ENCODE measurements around the gene ABTB2. TPM values are rescaled to one million over a fixed set of nuclear protein-coding genes. Genes with fewer than 3 reads are reported as not detected.

ABTB2 gene
- total and polyA plus RNA-seq, 2 experiments from 2014 or later: 2.6 to 12.1 TPM

DNA sequence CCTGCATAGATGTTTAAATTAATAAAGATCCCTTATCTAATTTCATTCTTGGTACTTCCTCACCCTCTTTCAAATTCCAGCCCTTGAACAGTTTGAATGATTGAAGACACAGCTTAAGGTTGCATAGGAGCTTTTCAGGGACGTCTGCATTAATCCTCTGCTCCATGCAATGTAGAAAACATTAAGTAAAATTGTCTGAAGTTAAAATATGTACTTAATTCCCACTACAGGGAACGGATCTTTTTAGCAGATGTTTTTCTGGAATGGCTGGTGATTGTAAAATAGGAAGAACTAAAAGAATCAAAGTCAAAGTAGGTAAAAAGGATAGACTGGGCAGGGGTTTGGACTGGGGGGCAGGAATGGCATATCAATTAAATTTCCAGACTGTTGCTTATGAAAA, 58.9 kb downstream of the ABTB2 start:
- Histone ChIP-seq H2AFZ (no peak overlapping the region), H3F3A (replicated peaks; ENCODE audit: low read depth) (no peaks in the 10 kb centered on the region), H3K4me3 (no peak overlapping the region), H3K4me1 (ENCODE audit: insufficient read depth) (peaks cover 29% of the 10 kb centered on the region), H3K4me2 (no peak overlapping the region), H3K36me3 (ENCODE audit: insufficient read depth) (no peaks in the 10 kb centered on the region), H4K20me1 (replicated peaks; ENCODE audit: insufficient read depth) (no peaks in the 10 kb centered on the region), H3K9me2 (ENCODE audit: insufficient read depth) (no peaks in the 10 kb centered on the region), H3K27me3 (ENCODE audit: insufficient read depth) (no peaks in the 10 kb centered on the region), H3K27ac (ENCODE audit: low read depth) (0 out of 2 replicates have a peak overlapping the region, but pooled peaks have one; percentile 7), H3K79me2 (replicated peaks; ENCODE audit: insufficient read depth) (no peaks in the 10 kb centered on the region; the same call in 1 of the 2 replicates)
- Mint-ChIP-seq H3K27me3 (ENCODE audit: insufficient read depth, low read depth, poor library complexity) (peaks cover 5% of the 10 kb centered on the region), H3K36me3 (ENCODE audit: low read depth) (no peaks in the 10 kb centered on the region), H3K4me1 (peaks cover 39% of the 10 kb centered on the region), H3K4me3 (no peak overlapping the region; the same call in 2 of the 3 replicates), H3K9me3 (no peaks in the 10 kb centered on the region), H3K27ac (no peak overlapping the region)
- TF ChIP-seq NANOG (IDR thresholded peaks at IDR 0.05; ENCODE audit: borderline replicate concordance): no peak
- TF ChIP-seq, protein P1, sequence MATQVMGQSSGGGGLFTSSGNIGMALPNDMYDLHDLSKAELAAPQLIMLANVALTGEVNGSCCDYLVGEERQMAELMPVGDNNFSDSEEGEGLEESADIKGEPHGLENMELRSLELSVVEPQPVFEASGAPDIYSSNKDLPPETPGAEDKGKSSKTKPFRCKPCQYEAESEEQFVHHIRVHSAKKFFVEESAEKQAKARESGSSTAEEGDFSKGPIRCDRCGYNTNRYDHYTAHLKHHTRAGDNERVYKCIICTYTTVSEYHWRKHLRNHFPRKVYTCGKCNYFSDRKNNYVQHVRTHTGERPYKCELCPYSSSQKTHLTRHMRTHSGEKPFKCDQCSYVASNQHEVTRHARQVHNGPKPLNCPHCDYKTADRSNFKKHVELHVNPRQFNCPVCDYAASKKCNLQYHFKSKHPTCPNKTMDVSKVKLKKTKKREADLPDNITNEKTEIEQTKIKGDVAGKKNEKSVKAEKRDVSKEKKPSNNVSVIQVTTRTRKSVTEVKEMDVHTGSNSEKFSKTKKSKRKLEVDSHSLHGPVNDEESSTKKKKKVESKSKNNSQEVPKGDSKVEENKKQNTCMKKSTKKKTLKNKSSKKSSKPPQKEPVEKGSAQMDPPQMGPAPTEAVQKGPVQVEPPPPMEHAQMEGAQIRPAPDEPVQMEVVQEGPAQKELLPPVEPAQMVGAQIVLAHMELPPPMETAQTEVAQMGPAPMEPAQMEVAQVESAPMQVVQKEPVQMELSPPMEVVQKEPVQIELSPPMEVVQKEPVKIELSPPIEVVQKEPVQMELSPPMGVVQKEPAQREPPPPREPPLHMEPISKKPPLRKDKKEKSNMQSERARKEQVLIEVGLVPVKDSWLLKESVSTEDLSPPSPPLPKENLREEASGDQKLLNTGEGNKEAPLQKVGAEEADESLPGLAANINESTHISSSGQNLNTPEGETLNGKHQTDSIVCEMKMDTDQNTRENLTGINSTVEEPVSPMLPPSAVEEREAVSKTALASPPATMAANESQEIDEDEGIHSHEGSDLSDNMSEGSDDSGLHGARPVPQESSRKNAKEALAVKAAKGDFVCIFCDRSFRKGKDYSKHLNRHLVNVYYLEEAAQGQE (IDR thresholded peaks at IDR 0.05; ENCODE audit: unreplicated experiment): no peak
- no peak for TF ChIP-seq EZH2phosphoT487 (IDR thresholded peaks at IDR 0.05; ENCODE audit: unreplicated experiment)
- TF ChIP-seq STAT1 (IDR thresholded peaks at IDR 0.05; ENCODE audit: unreplicated experiment): no peak
- no peak for TF ChIP-seq JUNB (IDR thresholded peaks at IDR 0.05; ENCODE audit: unreplicated experiment)
- no peak for TF ChIP-seq ZNF114 (CRISPR knock-in tag; IDR thresholded peaks at IDR 0.05)
- TF ChIP-seq POLR2AphosphoS5 (IDR thresholded peaks at IDR 0.05; ENCODE audit: low read depth): no peak
- no peak for TF ChIP-seq CREB1 (CRISPR knock-in tag; IDR thresholded peaks at IDR 0.05; ENCODE audit: low read depth)
- TF ChIP-seq, protein P2, sequence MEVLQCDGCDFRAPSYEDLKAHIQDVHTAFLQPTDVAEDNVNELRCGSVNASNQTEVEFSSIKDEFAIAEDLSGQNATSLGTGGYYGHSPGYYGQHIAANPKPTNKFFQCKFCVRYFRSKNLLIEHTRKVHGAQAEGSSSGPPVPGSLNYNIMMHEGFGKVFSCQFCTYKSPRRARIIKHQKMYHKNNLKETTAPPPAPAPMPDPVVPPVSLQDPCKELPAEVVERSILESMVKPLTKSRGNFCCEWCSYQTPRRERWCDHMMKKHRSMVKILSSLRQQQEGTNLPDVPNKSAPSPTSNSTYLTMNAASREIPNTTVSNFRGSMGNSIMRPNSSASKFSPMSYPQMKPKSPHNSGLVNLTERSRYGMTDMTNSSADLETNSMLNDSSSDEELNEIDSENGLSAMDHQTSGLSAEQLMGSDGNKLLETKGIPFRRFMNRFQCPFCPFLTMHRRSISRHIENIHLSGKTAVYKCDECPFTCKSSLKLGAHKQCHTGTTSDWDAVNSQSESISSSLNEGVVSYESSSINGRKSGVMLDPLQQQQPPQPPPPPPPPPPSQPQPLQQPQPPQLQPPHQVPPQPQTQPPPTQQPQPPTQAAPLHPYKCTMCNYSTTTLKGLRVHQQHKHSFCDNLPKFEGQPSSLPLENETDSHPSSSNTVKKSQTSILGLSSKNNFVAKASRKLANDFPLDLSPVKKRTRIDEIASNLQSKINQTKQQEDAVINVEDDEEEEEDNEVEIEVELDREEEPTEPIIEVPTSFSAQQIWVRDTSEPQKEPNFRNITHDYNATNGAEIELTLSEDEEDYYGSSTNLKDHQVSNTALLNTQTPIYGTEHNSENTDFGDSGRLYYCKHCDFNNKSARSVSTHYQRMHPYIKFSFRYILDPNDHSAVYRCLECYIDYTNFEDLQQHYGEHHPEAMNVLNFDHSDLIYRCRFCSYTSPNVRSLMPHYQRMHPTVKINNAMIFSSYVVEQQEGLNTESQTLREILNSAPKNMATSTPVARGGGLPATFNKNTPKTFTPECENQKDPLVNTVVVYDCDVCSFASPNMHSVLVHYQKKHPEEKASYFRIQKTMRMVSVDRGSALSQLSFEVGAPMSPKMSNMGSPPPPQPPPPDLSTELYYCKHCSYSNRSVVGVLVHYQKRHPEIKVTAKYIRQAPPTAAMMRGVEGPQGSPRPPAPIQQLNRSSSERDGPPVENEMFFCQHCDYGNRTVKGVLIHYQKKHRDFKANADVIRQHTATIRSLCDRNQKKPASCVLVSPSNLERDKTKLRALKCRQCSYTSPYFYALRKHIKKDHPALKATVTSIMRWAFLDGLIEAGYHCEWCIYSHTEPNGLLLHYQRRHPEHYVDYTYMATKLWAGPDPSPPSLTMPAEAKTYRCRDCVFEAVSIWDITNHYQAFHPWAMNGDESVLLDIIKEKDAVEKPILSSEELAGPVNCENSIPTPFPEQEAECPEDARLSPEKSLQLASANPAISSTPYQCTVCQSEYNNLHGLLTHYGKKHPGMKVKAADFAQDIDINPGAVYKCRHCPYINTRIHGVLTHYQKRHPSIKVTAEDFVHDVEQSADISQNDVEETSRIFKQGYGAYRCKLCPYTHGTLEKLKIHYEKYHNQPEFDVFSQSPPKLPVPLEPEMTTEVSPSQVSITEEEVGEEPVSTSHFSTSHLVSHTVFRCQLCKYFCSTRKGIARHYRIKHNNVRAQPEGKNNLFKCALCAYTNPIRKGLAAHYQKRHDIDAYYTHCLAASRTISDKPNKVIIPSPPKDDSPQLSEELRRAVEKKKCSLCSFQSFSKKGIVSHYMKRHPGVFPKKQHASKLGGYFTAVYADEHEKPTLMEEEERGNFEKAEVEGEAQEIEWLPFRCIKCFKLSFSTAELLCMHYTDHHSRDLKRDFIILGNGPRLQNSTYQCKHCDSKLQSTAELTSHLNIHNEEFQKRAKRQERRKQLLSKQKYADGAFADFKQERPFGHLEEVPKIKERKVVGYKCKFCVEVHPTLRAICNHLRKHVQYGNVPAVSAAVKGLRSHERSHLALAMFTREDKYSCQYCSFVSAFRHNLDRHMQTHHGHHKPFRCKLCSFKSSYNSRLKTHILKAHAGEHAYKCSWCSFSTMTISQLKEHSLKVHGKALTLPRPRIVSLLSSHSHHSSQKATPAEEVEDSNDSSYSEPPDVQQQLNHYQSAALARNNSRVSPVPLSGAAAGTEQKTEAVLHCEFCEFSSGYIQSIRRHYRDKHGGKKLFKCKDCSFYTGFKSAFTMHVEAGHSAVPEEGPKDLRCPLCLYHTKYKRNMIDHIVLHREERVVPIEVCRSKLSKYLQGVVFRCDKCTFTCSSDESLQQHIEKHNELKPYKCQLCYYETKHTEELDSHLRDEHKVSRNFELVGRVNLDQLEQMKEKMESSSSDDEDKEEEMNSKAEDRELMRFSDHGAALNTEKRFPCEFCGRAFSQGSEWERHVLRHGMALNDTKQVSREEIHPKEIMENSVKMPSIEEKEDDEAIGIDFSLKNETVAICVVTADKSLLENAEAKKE (CRISPR knock-in tag; IDR thresholded peaks at IDR 0.05): no peak
- ATAC-seq (no peak), DNase-seq (ENCODE audit: low spot score) (no peak)

Measured in GM23338 (cell line).